Activated naive CD4-positive, alpha-beta T cell treated with anti-CD3 and anti-CD28 coated beads, Interleukin-2, amount 50 U/mL, for 16 hours (primary cell): ENCODE data around the gene TMEM43.

Experiments
- DNase-seq: peaks from one replicate; pipeline ENCODE4 v3.0.0-alpha.2; 2020

TMEM43 gene

DNA sequence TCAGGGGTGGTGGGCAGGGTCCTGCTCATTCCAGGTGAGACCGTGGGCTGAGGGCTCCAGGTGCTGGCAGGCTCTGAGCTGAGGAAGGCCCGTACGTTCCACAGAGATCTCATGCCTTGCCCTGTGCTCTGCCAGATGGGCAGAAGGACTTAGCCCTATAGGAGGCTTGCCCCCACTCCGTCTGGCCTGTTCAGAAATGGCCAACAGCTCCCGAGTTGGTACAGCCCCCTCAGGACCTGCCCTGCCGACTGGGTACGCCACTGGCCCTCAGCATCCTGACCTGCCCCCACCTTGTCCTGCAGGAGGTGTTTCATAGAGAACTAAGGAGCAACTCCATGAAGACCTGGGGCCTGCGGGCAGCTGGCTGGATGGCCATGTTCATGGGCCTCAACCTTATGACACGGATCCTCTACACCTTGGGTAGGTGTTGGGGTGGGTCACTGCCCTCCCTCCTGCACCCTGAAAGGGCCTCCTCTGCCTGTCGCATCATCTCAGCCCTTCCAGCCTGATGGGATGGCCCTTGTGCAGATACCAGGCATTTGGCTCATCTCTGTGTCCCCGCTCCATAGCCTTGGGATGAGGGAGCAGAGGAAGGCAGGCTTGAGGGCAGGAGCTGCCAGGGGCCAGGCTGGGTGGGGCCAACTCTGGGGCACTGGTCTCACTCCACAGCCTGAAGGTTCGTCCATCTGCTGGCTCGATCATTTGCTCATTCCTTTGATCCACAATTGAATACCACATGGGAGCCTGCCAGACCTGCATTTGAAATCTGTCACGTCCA, 14.2 kb downstream of the TMEM43 start:
- no peak for DNase-seq

DNA sequence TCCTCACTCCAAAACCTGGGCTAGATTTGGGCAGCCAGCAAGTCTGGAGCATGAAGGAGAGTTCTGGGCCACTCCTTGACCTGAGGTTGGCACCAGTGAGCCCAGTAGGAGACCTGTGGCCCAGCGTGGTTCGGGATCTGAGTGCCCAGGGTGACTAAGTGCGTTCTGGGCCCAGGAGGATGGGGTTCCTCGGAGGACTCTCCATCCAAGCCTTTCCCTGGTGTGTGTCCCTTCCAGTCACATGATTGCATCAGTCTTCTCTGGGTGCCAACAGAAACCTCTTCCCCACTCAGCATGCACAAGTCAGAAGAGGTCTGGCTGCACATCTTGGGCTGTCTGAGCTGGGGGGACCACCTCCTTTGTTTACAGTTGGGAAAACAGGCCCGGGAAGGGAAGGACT, 14.9 kb downstream of the TMEM43 start:
- no peak for DNase-seq

DNA sequence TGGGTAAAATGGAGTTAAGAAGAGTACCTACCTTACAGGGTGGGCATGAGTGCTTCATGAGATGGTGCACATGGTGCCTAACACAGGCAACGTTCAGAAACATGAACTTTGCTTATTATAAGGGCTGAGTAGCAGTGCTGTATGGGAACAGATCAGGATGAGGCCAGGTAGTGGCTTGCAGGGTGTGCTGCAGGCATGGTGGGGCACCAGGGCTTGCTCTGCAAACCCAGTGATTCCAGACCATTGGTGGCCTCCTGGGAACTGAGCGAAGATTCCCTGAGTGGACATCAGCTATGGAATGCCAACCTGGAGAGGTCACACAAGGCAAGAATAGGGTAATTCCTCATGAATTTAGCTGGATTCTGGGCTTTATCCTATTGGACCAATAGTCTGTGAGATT, 15.8 kb downstream of the TMEM43 start:
- no peak for DNase-seq

DNA sequence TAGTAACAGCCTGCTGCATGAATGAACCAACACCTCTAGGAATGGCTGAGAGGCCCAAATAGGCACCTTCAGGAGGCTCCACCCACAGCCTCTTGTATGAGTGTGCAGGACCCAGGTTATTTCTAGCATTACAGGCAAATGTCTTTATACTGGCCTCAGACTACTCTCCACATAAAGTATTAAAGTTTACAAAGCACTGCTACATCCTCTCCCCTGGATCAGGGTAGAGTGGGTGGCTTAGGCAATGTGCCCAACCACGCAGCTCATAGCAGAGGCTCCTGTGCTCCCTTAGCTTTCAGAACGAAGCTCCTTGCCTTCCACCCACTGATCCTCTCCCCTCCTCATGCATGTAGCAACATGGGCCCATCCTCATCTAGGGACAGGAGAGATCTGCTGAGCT, 16.3 kb downstream of the TMEM43 start:
- no peak for DNase-seq

DNA sequence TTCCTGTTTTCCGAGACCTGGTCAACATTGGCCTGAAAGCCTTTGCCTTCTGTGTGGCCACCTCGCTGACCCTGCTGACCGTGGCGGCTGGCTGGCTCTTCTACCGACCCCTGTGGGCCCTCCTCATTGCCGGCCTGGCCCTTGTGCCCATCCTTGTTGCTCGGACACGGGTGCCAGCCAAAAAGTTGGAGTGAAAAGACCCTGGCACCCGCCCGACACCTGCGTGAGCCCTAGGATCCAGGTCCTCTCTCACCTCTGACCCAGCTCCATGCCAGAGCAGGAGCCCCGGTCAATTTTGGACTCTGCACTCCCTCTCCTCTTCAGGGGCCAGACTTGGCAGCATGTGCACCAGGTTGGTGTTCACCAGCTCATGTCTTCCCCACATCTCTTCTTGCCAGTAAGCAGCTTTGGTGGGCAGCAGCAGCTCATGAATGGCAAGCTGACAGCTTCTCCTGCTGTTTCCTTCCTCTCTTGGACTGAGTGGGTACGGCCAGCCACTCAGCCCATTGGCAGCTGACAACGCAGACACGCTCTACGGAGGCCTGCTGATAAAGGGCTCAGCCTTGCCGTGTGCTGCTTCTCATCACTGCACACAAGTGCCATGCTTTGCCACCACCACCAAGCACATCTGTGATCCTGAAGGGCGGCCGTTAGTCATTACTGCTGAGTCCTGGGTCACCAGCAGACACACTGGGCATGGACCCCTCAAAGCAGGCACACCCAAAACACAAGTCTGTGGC, 16.9 kb downstream of the TMEM43 start:
- no peak for DNase-seq

DNA sequence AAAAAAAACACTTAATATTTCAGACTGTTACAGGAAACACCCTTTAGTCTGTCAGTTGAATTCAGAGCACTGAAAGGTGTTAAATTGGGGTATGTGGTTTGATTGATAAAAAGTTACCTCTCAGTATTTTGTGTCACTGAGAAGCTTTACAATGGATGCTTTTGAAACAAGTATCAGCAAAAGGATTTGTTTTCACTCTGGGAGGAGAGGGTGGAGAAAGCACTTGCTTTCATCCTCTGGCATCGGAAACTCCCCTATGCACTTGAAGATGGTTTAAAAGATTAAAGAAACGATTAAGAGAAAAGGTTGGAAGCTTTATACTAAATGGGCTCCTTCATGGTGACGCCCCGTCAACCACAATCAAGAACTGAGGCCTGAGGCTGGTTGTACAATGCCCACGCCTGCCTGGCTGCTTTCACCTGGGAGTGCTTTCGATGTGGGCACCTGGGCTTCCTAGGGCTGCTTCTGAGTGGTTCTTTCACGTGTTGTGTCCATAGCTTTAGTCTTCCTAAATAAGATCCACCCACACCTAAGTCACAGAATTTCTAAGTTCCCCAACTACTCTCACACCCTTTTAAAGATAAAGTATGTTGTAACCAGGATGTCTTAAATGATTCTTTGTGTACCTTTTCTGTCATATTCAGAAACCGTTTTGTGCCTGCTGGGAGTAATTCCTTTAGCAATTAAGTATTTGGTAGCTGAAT, 17.9 kb downstream of the TMEM43 start:
- peak; percentile 29 for DNase-seq

DNA sequence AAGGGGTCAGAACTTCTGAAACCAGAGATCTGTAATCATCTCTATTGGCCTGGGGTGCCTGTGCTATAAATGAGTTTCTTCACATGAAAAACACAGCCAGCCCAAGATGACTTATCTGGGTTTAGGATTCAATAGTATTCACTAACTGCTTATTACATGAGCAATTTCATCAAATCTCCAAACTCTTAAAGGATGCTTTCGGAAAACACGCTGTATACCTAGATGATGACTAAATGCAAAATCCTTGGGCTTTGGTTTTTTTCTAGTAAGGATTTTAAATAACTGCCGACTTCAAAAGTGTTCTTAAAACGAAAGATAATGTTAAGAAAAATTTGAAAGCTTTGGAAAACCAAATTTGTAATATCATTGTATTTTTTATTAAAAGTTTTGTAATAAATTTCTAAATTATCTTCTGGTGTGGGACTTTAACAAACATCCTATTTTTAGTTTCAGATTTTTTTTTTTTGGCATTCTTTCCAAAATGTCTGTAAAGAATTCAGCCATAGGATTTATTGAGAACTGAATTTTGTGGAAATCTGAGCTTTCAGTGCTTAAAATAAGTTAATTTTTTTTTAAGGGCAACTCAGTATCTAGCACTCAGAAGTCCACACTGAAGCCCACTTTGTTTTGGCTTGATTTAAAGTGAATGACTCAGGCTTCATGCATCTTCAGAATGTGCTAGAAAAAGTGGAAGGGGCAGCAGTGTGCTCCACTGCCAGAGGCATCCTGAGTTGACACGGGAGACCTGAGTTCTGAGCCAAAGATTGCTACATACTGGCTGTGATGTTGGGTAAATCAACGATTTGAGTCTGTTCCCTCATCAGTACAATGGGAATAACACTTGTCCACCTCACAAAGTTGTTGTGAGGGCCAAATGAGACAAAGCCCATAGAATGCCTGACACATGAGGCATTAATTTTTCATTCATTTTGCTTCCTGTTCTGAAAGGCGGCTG, 18.7 kb downstream of the TMEM43 start:
- no peak for DNase-seq

DNA sequence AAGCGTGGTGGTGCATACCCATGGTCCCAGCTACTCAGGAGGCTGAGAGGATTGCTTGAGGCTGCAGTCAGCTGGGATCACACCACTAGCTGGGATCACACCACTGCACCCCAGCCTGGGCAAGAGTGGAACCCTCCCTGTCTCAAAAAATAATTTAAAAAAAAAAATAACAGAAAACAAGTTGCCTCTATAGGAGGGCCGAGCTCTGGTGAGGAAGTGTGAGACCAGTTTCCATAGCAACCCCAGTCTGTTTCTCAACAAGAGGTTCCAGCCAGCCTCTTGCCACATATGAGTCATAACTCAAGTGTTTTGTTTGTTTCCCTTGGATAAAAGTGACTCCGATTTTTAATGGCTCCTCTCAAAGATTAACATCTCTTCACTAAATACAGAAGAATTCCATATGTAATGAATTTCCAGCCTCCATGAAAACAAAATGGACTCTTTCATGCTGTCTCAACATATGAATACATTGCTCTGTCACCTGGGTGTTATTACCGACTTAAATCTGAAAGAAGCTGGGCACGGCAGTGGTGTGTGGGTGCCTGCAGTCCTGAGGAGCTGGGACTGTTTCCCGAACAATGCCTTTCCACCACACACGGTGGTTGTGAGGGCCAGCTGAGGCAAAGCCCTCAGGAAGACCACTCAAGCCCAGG, 19.7 kb downstream of the TMEM43 start:
- DNase-seq, result no peak

DNA sequence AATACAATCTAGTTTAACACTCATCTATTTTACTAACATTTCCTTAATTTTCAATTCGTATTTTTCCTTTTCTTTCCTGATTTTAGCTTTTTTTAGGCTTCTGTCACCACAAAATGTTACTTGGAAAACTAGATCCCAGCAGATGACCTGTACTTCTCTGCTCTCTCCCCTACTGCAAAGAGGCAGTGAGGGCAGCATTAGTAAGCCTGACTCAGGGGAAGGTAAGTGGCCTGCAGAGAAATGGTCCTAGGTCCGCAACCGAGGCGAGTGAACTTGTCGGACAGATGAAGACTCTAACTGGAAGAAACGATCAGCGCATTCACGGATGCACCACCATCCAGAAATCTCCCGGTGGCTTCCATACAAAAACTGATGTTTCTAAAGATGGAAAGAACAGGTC, 20.4 kb downstream of the TMEM43 start:
- DNase-seq, result no peak

DNA sequence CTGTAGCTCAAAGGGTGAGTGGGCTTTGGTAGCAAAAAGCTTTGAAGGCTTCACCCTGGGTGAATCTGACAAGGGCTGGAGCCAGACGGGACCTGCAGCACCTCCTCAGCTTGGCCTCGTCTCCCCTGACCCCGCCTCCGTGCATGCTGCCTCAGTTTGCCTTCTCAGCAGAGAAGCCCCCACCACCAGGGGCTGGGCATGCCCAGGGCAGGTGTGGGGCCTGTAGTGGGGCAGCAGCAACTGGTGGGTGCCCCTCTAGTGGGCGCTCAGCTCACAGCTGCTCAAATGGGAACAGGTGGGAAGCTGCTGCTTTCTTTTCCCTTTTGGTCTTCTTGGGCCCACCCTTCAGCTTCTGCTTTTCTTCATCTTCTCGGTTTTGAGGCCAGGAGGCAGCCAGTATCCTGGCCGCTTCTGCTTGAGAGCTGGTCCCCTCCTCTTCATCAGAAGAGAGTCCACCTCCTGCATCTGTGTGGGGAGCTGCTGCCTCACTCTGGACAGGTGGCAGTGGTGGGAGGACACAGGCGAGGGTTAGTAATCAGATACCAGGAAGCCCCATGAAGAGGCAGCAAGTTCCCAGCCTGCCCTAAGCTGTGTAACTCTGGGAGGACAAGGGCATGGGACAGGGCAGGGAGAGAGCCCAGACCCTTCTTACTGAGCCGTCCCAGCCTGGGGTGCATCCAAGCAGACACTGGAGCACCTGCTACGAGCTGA, 21.0 kb downstream of the TMEM43 start:
- no peak for DNase-seq

DNA sequence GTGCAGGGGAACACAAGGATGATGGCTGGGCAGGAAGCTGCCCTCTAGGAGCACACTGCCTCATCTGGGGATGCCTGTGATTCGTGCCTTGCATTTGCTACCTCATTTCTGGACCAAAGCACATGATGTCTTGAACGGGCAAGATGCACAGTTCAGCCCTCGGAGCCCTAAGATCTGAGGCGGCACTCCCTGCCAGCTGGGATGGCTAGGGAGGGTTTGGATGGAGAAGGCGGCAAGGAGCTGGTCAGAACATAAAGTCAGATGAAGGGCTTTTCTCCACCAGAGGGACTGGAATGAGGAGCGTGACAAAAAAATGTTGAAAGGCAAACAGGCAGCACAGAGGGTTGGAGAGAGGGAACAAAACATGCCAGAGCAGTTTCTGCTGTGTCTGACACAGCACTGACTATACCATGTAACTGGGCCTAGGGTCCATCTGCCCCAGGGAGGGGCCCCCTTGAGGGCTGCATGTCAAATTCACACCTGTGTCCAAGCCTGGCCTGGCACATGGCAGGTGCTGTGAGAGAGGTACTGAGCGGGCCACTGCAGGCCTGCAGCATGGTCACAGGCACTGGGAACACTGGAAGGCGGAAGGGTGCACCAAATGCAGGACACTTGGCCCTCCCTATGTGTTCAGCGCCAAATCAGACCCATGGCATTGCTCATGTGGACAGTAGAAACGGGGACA, 21.7 kb downstream of the TMEM43 start:
- no peak for DNase-seq

DNA sequence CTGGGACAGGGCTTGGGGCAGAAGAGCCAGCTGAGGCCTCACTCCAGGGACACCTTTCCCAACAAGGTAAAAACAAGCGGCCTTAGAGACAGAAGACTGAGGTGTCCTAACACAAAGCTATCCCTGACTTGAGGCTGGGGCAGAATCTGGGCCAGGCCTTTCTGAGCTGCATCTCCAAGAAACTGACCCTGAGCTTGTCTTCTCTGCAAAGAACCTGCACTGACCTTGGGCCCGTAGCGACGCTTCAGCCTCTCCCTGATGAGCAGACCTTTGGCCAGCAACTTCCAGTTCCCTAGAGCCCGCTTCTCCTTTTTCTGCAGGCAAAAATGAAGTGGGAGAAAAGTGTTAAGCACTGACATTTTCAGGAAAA, 22.2 kb downstream of the TMEM43 start:
- no peak for DNase-seq

DNA sequence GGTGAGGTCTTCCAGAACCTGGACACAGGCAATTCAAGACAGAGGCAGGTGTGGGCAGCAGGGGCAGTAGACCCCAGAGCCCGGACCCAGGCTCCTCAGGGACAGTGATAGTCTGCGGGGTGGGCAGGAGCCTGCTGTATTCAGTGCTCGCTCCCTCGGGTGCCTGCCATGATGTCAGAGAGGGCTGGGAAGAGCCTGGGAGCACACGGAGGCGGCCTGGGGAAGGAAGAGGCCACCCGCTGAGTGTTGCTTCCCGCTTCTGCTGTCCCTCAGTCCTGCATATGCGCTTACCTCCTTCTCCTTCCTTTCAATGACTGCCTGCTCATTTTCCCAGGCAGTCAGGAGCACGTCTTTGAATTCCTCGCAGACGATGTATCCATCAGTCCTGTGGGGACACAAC, 22.8 kb downstream of the TMEM43 start:
- DNase-seq, result no peak

DNA sequence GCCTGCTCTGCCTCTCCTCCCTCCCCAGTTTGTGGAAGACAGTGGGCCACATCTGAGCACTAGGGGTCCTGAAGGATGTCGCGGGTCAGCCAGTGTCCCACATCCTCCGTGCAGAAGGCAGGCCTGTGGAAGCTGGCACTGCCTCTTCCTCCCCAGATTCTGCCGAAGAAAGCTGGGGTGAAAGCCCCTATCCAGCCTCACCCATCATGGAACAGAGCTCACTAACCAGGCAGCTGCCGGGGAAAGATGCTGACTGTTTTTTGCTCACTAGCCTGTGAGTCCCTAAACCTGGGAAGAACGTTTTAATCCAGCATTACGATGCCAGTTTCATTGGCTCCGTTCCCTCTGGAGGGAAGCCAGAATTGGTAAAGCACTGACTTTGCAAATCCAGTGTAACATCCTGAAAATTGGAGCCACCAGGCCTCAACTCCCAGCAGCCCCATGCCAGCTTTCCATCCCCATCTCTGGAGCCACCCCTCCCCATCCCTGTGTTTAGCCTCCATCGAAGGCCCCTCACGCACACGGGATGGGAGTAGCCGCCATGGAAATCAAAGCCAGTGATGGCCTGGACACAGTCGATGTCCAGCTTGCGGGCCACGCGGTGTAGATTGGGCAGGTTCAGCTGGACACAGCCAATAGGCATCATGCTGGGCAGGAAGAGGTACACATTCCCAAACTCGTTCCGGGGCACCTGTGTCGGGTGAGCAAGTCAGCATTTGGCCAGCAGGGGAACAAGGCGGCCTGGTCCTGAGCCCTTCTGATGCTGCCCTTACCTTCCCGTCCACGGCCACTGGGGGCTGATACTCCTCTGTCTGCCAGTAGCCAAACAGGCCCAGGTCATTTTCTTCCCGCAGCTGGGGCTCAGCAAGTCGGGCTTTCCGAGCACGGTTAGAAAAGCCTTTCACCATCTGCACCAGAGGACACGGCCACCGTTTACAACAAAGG, 23.5 kb downstream of the TMEM43 start:
- no peak for DNase-seq

DNA sequence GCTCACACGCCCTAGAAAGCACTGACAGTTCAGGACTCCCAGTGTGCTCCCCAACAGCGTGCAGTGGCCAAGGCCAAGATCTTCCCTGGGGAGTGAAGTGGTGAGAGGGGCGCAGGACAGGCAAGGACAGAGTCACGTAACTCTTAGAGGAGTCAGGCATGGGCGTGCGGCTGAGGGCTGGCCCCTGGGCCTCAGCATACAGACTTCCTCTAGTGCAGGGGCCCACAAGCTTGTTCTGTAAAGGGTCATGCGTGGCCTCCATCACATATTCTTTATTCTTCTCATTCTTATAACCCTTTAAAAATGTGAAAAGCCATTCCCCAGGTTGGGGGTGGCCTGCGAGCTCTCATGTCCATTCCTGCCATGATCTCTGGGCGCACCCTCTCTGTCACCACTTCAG, 25.2 kb downstream of the TMEM43 start:
- no peak for DNase-seq

DNA sequence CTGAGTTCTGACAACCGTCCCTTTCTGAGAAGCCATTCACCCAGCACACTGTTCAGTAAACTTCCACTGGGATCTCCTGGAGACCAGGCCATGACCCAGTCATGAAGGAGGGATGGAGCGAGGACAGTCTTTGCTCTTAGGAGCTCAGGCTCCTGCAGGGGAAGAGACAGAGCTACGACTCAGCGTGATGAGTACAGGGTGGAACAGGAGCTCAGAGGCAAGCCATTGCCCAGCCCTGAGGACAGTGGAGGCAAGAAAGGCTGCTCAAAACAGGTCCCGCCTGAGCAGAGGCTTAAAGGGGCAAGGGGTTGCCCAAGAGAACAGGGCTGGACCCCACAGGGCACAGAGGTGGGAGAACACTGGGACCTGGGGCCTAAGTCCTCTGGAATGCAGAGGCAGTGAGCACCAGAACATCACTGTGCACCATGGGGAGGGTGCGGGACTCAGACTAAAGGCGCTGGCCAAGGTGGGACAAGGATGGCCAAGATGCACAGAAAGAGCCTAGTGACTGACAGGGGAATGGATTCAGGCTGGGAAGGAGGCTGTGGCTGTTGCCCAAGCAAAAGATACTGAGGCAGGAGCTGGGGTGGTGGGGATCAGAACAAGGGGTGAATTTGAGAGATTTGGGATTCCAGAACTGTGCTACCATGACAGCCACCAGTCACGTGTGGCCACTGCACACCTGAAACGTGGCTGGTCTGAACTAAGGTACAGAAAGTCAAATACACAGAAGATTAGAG, 25.8 kb downstream of the TMEM43 start:
- no peak for DNase-seq

DNA sequence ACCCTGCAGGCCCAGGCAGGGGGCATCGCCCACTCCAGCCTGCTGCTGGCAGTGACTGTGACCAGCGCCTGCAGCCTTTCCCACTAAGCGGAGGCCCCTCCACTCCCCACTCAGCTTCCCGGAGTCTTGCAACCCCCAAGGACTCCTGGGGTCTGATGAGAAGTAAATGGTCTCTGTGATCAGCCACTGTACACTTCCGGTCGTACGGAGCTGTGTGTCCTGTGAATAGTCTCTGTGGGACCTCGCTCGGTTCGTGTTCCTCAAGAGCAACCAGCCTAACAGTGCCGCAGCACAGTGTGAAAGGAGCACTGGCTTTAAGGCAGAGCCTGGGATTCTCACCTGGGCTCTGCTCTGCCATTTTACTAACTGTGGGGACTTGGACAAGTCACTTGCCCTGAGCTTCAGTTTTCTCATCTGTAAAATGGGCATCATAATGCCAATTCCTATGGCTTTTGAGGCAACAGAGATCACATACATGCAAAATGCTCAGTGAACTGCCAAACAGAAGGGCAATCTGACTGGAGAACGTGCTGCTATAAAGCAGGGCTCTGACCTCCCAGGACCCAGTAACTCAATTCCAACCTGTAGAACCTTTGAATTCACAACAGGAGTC, 26.7 kb downstream of the TMEM43 start:
- DNase-seq, result no peak

DNA sequence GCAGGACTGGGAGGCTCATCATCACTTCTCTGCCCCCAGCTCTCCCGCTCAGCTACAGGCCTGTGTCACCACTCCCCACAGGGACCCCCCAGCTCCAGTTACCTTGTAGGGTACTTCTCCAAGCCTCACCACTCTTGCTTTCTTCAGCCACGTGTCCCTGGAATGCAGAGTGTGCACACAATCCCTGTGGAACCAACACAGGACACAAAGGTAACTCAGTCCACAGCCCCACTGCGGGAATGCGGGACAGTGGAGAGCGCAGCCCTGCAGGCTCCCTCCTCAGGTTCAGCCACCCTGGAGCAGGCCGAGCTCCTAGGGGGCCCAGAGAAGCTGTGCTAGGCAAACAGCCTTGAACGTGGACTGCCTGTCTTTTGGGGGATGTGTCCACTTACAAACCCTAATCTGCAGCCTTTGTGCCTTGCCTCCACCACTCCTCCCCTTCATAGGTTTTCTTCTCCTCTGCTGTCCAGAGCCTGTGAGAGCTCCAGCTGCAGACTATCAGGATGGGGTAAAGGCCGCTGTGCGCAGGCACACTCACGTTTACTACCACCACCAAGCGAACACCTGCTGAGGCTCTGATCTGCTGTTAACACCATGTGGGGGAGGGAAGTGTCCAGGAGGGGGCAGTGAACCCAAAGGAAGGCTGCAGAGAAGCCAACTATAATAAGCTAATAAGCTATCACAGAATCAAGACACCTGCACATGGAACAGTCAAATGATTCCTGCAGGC, 27.5 kb downstream of the TMEM43 start:
- no peak for DNase-seq
